HG02938 (cell line): Measurements from ENCODE around the gene DNAJA1.
"Not testable (repeated sequence)": the region's sequence is repeated elsewhere in the genome, so short reads cannot be mapped to it uniquely, and the experiment has no call there.

ENCODE experiments used
- ATAC-seq: cut with Tn5 transposase; IDR thresholded peaks from one replicate; pipeline ENCODE4 v1.9.1; 2021; ENCODE audit warnings: mild to moderate bottlenecking, moderate library complexity; ENCODE audit not compliant: unreplicated experiment

The DNAJA1 gene

GRCh38 chr9:33080534-33080933 is 55.5 kb downstream of the DNAJA1 start:
- no peak for ATAC-seq

- peak; percentile 42 for ATAC-seq
Measured at GRCh38 chr9:33081128-33081851, 56.2 kb downstream of the DNAJA1 start.

- ATAC-seq: no peak
Measured at GRCh38 chr9:33082128-33082527, 57.1 kb downstream of the DNAJA1 start.

GRCh38 chr9:33082538-33083326 is 57.7 kb downstream of the DNAJA1 start:
- ATAC-seq: no peak

GRCh38 chr9:33085672-33086071 is 60.6 kb downstream of the DNAJA1 start:
- not testable (repeated sequence) for ATAC-seq
